DMS 273 (cell line): Measurements from ENCODE around the gene TBC1D1.

Experiments used
- DNase-seq: peaks from one replicate; lab custom pipeline; 2025; ENCODE audit not compliant: unreplicated experiment; lab: John Stamatoyannopoulos, UW

TBC1D1 gene

GRCh38 chr4:38075370-38076152, 184.7 kb downstream of the TBC1D1 start:
- no peak for DNase-seq

GRCh38 chr4:38076153-38076669, 185.3 kb downstream of the TBC1D1 start:
- DNase-seq = no peak

GRCh38 chr4:38077791-38078489, 187.1 kb downstream of the TBC1D1 start:
- no peak for DNase-seq

- no peak for DNase-seq
Measured at GRCh38 chr4:38078590-38079421, 187.9 kb downstream of the TBC1D1 start.

GRCh38 chr4:38080061-38080974, 189.4 kb downstream of the TBC1D1 start:
- DNase-seq = no peak

- no peak for DNase-seq
Measured at GRCh38 chr4:38082021-38082420, 191.1 kb downstream of the TBC1D1 start.

- no peak for DNase-seq
Measured at GRCh38 chr4:38082424-38083385, 191.8 kb downstream of the TBC1D1 start.

GRCh38 chr4:38084877-38085711, 194.2 kb downstream of the TBC1D1 start:
- DNase-seq = peak; percentile 5

GRCh38 chr4:38085751-38086150, 194.9 kb downstream of the TBC1D1 start:
- DNase-seq = no peak

- DNase-seq = no peak
Measured at GRCh38 chr4:38086151-38086848, 195.4 kb downstream of the TBC1D1 start.

- no peak for DNase-seq
Measured at GRCh38 chr4:38086849-38087226, 196.0 kb downstream of the TBC1D1 start.

GRCh38 chr4:38088321-38088720, 197.4 kb downstream of the TBC1D1 start:
- DNase-seq = no peak

- DNase-seq = no peak
Measured at GRCh38 chr4:38089961-38090360, 199.1 kb downstream of the TBC1D1 start.

- no peak for DNase-seq
Measured at GRCh38 chr4:38090455-38091246, 199.8 kb downstream of the TBC1D1 start.

GRCh38 chr4:38091636-38092035, 200.8 kb downstream of the TBC1D1 start:
- DNase-seq = no peak

- DNase-seq = no peak
Measured at GRCh38 chr4:38092701-38093100, 201.8 kb downstream of the TBC1D1 start.

GRCh38 chr4:38094419-38094818, 203.5 kb downstream of the TBC1D1 start:
- DNase-seq = peak; percentile 76
